Measurements from ENCODE around the gene MYCBPAP. TPM values are rescaled to one million over a fixed set of nuclear protein-coding genes. Genes with fewer than 3 reads are reported as not detected.

The MYCBPAP gene
- total RNA-seq, 1 experiment from 2014 or later = 0.19 TPM

DNA sequence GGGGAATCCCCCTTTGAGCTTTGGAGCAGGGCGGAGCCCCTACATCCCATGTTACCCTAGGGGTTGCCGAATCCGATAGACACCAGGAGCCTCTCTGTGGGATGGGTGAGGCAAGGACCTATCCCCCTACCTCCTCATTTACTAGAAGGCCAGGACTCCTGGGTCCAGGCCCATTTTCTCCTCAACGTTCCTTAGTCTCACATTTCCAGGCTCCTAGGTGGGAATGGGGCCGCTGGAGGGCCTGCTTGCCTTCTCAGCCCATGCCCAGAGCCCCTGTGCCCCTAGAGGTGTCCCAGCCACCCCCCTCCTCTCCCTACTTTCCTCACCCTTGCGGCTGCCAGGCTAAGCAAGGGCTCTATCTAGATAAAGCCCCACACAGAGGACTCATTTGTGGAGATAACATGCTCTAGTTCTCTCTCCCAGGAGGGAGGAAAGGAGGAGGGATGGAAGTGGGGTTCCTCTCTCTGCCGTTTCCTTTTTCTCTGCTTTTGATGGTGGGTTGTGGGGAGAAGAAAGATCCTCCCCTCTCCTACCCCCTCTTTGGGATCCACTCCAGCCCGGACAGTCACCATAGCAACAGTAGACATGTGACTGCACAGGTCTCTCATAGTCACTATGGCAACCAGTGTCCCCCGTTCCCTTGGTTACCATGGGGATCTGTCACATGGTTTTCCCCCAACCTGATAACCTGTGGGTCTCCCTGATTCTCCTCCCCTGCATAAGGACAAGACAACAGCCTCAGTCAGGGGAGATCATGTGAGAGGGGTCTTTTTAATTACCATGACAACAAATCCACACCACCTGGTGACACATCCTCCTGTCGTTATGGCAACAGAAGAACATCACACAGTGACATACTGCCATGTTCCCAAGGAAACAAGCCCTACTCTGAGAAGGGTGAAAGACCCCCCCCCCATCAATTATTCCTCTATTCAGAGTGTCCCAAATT lies 57.4 kb downstream of the MYCBPAP start:
- no peak overlapping the region for H3K4me3 Mint-ChIP-seq (ENCODE audit: unreplicated experiment)
- no peaks in the 10 kb centered on the region for H3K4me1 Mint-ChIP-seq (ENCODE audit: insufficient read depth, unreplicated experiment)
- H3K9me3 Mint-ChIP-seq (ENCODE audit: unreplicated experiment) = no peaks in the 10 kb centered on the region
- peaks cover 68% of the 10 kb centered on the region for H3K27me3 Mint-ChIP-seq (ENCODE audit: insufficient read depth, unreplicated experiment)
- DNase-seq (ENCODE audit: unreplicated experiment) = no peak
- TF ChIP-seq, protein P1, sequence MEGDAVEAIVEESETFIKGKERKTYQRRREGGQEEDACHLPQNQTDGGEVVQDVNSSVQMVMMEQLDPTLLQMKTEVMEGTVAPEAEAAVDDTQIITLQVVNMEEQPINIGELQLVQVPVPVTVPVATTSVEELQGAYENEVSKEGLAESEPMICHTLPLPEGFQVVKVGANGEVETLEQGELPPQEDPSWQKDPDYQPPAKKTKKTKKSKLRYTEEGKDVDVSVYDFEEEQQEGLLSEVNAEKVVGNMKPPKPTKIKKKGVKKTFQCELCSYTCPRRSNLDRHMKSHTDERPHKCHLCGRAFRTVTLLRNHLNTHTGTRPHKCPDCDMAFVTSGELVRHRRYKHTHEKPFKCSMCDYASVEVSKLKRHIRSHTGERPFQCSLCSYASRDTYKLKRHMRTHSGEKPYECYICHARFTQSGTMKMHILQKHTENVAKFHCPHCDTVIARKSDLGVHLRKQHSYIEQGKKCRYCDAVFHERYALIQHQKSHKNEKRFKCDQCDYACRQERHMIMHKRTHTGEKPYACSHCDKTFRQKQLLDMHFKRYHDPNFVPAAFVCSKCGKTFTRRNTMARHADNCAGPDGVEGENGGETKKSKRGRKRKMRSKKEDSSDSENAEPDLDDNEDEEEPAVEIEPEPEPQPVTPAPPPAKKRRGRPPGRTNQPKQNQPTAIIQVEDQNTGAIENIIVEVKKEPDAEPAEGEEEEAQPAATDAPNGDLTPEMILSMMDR (IDR thresholded peaks at IDR 0.05; ENCODE audit: unreplicated experiment) = no peak
- no peak overlapping the region for H3K27ac Mint-ChIP-seq (ENCODE audit: low read depth, unreplicated experiment)
- intact Hi-C loops (cut with micrococcal nuclease) = no loop called here
- POLR2A ChIA-PET = no interaction called here
- no TSS peak for BruUV-seq (replicated peaks)
- no peaks in the 10 kb centered on the region for H3K36me3 Mint-ChIP-seq (ENCODE audit: insufficient read depth, unreplicated experiment)
- CTCF ChIA-PET = interaction anchor here (1.0 kb wide), 1 partner anchor 62 kb away, joined by 3 read pairs; no protein-coding TSS in a partner anchor

DNA sequence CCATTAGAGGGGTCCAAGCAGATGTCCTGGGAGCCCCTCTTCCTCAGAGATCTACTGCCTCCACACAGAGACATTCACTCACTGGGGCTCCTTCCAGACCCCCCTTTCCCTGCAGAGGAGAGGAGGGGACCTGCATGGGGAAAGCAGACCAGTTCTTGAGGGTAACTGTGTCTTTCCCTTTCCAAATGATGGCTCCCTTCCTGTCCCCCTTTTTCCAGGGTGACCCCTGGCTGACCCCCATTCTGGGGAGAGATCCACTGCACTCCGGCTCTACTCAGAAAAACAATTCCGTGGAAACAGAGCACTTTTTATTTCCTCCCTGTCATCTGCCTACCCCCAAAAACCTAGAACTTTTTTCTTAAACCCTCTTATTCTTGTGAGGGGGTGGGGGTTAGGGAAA lies 58.6 kb downstream of the MYCBPAP start:
- POLR2A ChIA-PET = no interaction called here
- DNase-seq (ENCODE audit: unreplicated experiment) = no peak
- Mint-ChIP-seq H3K4me1 (ENCODE audit: insufficient read depth, unreplicated experiment) (no peaks in the 10 kb centered on the region), H3K27ac (ENCODE audit: low read depth, unreplicated experiment) (no peak overlapping the region), H3K36me3 (ENCODE audit: insufficient read depth, unreplicated experiment) (no peaks in the 10 kb centered on the region), H3K4me3 (ENCODE audit: unreplicated experiment) (no peak overlapping the region), H3K27me3 (ENCODE audit: insufficient read depth, unreplicated experiment) (peaks cover 66% of the 10 kb centered on the region), H3K9me3 (ENCODE audit: unreplicated experiment) (no peaks in the 10 kb centered on the region)
- intact Hi-C loops (cut with micrococcal nuclease) = no loop called here
- TF ChIP-seq, protein P1 (IDR thresholded peaks at IDR 0.05; ENCODE audit: unreplicated experiment) = no peak
- CTCF ChIA-PET = no interaction called here
- no TSS peak for BruUV-seq (replicated peaks)

GRCh38 chr17:50568659-50569058 lies 60.4 kb downstream of the MYCBPAP start:
- POLR2A ChIA-PET = interaction anchor here (0.9 kb wide), 1 partner anchor 93 kb away, joined by 5 read pairs; no protein-coding TSS in a partner anchor
- no peak for DNase-seq (ENCODE audit: unreplicated experiment)
- Mint-ChIP-seq H3K27me3 (ENCODE audit: insufficient read depth, unreplicated experiment) (peaks cover 48% of the 10 kb centered on the region), H3K27ac (ENCODE audit: low read depth, unreplicated experiment) (no peak overlapping the region), H3K4me1 (ENCODE audit: insufficient read depth, unreplicated experiment) (no peaks in the 10 kb centered on the region), H3K36me3 (ENCODE audit: insufficient read depth, unreplicated experiment) (no peaks in the 10 kb centered on the region), H3K4me3 (ENCODE audit: unreplicated experiment) (no peak overlapping the region), H3K9me3 (ENCODE audit: unreplicated experiment) (no peaks in the 10 kb centered on the region)
- CTCF ChIA-PET = interaction anchor here (0.7 kb wide), 1 partner anchor 58 kb away, joined by 3 read pairs; no protein-coding TSS in a partner anchor
- no TSS peak for BruUV-seq (replicated peaks)
- intact Hi-C loops (cut with micrococcal nuclease) = no loop called here
- TF ChIP-seq, protein P1 (IDR thresholded peaks at IDR 0.05; ENCODE audit: unreplicated experiment) = no peak

DNA sequence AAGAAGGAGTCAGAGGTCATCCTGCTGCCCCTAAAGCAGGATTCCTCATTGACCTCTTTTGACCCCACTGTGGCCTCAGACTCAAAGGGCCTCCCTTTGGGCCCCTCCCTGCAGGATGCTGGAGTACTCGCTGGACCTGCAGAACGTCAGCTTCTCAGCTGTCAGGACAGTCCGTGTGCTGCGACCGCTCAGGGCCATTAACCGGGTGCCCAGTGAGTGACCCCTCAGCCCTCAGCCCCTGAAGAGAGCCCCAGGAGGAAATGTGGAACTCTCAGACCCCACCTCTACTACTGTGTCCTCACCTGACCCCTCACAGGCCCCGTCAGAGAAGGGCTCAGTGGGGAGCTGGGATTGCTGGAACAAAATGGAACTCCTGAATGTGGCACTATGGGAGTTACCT lies 61.4 kb downstream of the MYCBPAP start:
- no peak overlapping the region for H3K4me3 Mint-ChIP-seq (ENCODE audit: unreplicated experiment)
- no peaks in the 10 kb centered on the region for H3K9me3 Mint-ChIP-seq (ENCODE audit: unreplicated experiment)
- TF ChIP-seq, protein P1 (IDR thresholded peaks at IDR 0.05; ENCODE audit: unreplicated experiment) = no peak
- H3K27me3 Mint-ChIP-seq (ENCODE audit: insufficient read depth, unreplicated experiment) = peaks cover 39% of the 10 kb centered on the region
- intact Hi-C loops (cut with micrococcal nuclease) = no loop called here
- POLR2A ChIA-PET = no interaction called here
- no peaks in the 10 kb centered on the region for H3K36me3 Mint-ChIP-seq (ENCODE audit: insufficient read depth, unreplicated experiment)
- BruUV-seq (replicated peaks) = no TSS peak
- no peak overlapping the region for H3K27ac Mint-ChIP-seq (ENCODE audit: low read depth, unreplicated experiment)
- no peak for DNase-seq (ENCODE audit: unreplicated experiment)
- H3K4me1 Mint-ChIP-seq (ENCODE audit: insufficient read depth, unreplicated experiment) = no peaks in the 10 kb centered on the region
- CTCF ChIA-PET = no interaction called here

Data from MCF 10A (cell line).